Activated CD4-positive, alpha-beta T cell treated with anti-CD3 and anti-CD28 coated beads, Interleukin-10, Interleukin-2, amounts not matched to agents 100 ng/mL and 50 ng/mL, durations not matched to agents 16 hours and 8 hours (primary cell): ENCODE measurements around the gene C9orf85.
"Not testable (repeated sequence)": the region's sequence is repeated elsewhere in the genome, so short reads cannot be mapped to it uniquely, and the experiment has no call there.

ENCODE experiments used
- DNase-seq: peaks from one replicate; pipeline ENCODE4 v3.0.0-alpha.2; 2020

C9orf85 gene

GRCh38 chr9:71911061-71911907 lies at the start of gene C9orf85, which contains the start of gene ABHD17B:
Gene C9orf85, plus strand, starts transcription at chr9:71911639. Its CDS starts 96 bp downstream, at chr9:71911735.
Gene ABHD17B, minus strand, starts transcription at chr9:71911193. Its CDS starts 36,113 bp downstream, at chr9:71875080.
- peak; percentile 99 for DNase-seq

GRCh38 chr9:71863631-71864030 lies 47.8 kb upstream of the C9orf85 start:
- DNase-seq: no peak

GRCh38 chr9:71875345-71875744 lies 36.1 kb upstream of the C9orf85 start:
- no peak for DNase-seq

GRCh38 chr9:71876106-71876505 lies 35.3 kb upstream of the C9orf85 start:
- DNase-seq: no peak

GRCh38 chr9:71876829-71877228 lies 34.6 kb upstream of the C9orf85 start:
- no peak for DNase-seq

GRCh38 chr9:71878327-71879274 lies 32.8 kb upstream of the C9orf85 start:
- no peak for DNase-seq

GRCh38 chr9:71879644-71880174 lies 31.7 kb upstream of the C9orf85 start:
- no peak for DNase-seq

- DNase-seq: no peak
These were observed 27.4 kb upstream of the C9orf85 start for GRCh38 chr9:71884005-71884404.

- no peak for DNase-seq
These were observed 26.0 kb upstream of the C9orf85 start for GRCh38 chr9:71885467-71885866.

GRCh38 chr9:71886015-71886414 lies 25.4 kb upstream of the C9orf85 start:
- peak; percentile 36 for DNase-seq

- no peak for DNase-seq
These were observed 24.9 kb upstream of the C9orf85 start for GRCh38 chr9:71886541-71886940.

- DNase-seq: no peak
These were observed 24.1 kb upstream of the C9orf85 start for GRCh38 chr9:71887362-71887761.

GRCh38 chr9:71890042-71890679 lies 21.3 kb upstream of the C9orf85 start:
- DNase-seq: no peak

GRCh38 chr9:71891557-71892189 lies 19.8 kb upstream of the C9orf85 start:
- DNase-seq: no peak

- peak; percentile 10 for DNase-seq
These were observed 16.3 kb upstream of the C9orf85 start for GRCh38 chr9:71895117-71895516.

- peak; percentile 30 for DNase-seq
These were observed 15.5 kb upstream of the C9orf85 start for GRCh38 chr9:71895955-71896354.

- DNase-seq: no peak
These were observed 14.7 kb upstream of the C9orf85 start for GRCh38 chr9:71896761-71897160.

GRCh38 chr9:71897577-71897976 lies 13.9 kb upstream of the C9orf85 start:
- peak; percentile 68 for DNase-seq

- DNase-seq: not testable (repeated sequence)
These were observed 12.7 kb upstream of the C9orf85 start for GRCh38 chr9:71898756-71899155.

- DNase-seq: no peak
These were observed 9.5 kb upstream of the C9orf85 start for GRCh38 chr9:71901695-71902597.

- DNase-seq: no peak
These were observed 7.4 kb upstream of the C9orf85 start for GRCh38 chr9:71904076-71904475.
